Neural progenitor cell (in vitro differentiated cells): ENCODE data around the gene SLC2A8. TPM values are rescaled to one million over a fixed set of nuclear protein-coding genes. Genes with fewer than 3 reads are reported as not detected.

Experiments
- DNase-seq: peaks from one replicate; pipeline ENCODE4 v3.0.0-alpha.2; 2016; ENCODE audit warnings: low spot score
- H2AFZ ChIP-seq: fragments of 200-600 bp; sonication (generic); replicated peaks from 2 replicates; pipeline ENCODE4 v1.6.1; 2016; ENCODE audit warnings: antibody characterized with exemption
- H3F3A ChIP-seq: fragments of 200-600 bp; sonication (generic); 2 replicates; pipeline ENCODE4 v1.6.1; 2016; ENCODE audit warnings: antibody characterized with exemption, low read depth
- H3K27ac ChIP-seq: fragments of 200-600 bp; sonication (generic); 2 replicates; pipeline ENCODE4 v1.5.1; 2016; ENCODE audit warnings: mild to moderate bottlenecking
- H3K27me3 ChIP-seq: fragments of 200-600 bp; sonication (generic); 2 replicates; pipeline ENCODE4 v1.6.1; 2016; ENCODE audit warnings: mild to moderate bottlenecking, moderate library complexity
- H3K36me3 ChIP-seq: fragments of 200-600 bp; sonication (generic); 2 replicates; pipeline ENCODE4 v1.5.1; 2016
- H3K4me1 ChIP-seq: fragments of 200-600 bp; sonication (generic); 2 replicates; pipeline ENCODE4 v1.6.1; 2016; ENCODE audit warnings: mixed run types
- H3K4me2 ChIP-seq: fragments of 200-600 bp; sonication (generic); 2 replicates; pipeline ENCODE4 v1.6.1; 2016
- H3K4me3 ChIP-seq: fragments of 200-600 bp; sonication (generic); 2 replicates; pipeline ENCODE4 v1.5.1; 2016
- H3K79me2 ChIP-seq: fragments of 200-600 bp; sonication (generic); 2 replicates; pipeline ENCODE4 v1.6.1; 2016; ENCODE audit warnings: low read depth
- H3K9ac ChIP-seq: fragments of 200-600 bp; sonication (generic); 2 replicates; pipeline ENCODE4 v1.6.1; 2016
- H3K9me3 ChIP-seq: fragments of 200-600 bp; sonication (generic); 2 replicates; pipeline ENCODE4 v1.5.1; 2016; ENCODE audit warnings: low read depth
- H4K20me1 ChIP-seq: fragments of 200-600 bp; sonication (generic); 2 replicates; pipeline ENCODE4 v1.6.1; 2016; ENCODE audit warnings: low read depth
- H3K27ac Mint-ChIP-seq: 3 replicates; pipeline ENCODE4 v1.8.0; 2021; ENCODE audit warnings: mixed read lengths
- H3K27me3 Mint-ChIP-seq: 2 replicates; pipeline ENCODE4 v1.8.0; 2022; ENCODE audit warnings: low read depth, mild to moderate bottlenecking, inconsistent platforms, moderate library complexity, mixed read lengths; ENCODE audit not compliant: insufficient read depth
- H3K36me3 Mint-ChIP-seq: 3 replicates; pipeline ENCODE4 v1.8.0; 2021; ENCODE audit warnings: mixed read lengths
- H3K4me1 Mint-ChIP-seq: 3 replicates; pipeline ENCODE4 v1.8.0; 2021; ENCODE audit warnings: mixed read lengths
- H3K4me3 Mint-ChIP-seq: 3 replicates; pipeline ENCODE4 v1.8.0; 2021; ENCODE audit warnings: mild to moderate bottlenecking, moderate library complexity, mixed read lengths
- H3K9me3 Mint-ChIP-seq: 3 replicates; pipeline ENCODE4 v1.8.0; 2020; ENCODE audit warnings: mixed read lengths
- CTCF ChIP-seq: fragments of 200-600 bp; sonication (generic); IDR thresholded peaks from 2 replicates; pipeline ENCODE4 v1.5.1; 2017; ENCODE audit warnings: antibody characterized with exemption, mild to moderate bottlenecking
- EZH2 ChIP-seq: fragments of 200-600 bp; sonication (generic); IDR thresholded peaks from 2 replicates; pipeline ENCODE4 v1.6.1; 2017; ENCODE audit warnings: antibody characterized with exemption, mild to moderate bottlenecking, moderate library complexity
- EZH2phosphoT487 ChIP-seq: fragments of 200-600 bp; sonication (generic); IDR thresholded peaks from 2 replicates; pipeline ENCODE4 v1.6.1; 2017; ENCODE audit warnings: antibody characterized with exemption
- total RNA-seq: library from RNA; depleted of rRNA; stranded (reverse); fragments of >200 nt; gene quantifications from 2 replicates; pipeline ENCODE4 v1.2.3, GENCODE V29; 2015; ENCODE audit warnings: low replicate concordance

SLC2A8 gene
- total RNA-seq, 1 donor from 2014 or later: 9.4 TPM

GRCh38 chr9:127382541-127382940 lies 14.4 kb upstream of the SLC2A8 start:
- TF ChIP-seq EZH2phosphoT487: no peak
- no peak for TF ChIP-seq EZH2
- no peak for TF ChIP-seq CTCF
- Histone ChIP-seq H3K9ac (no peak overlapping the region), H3K4me1 (no peaks in the 10 kb centered on the region), H3K27me3 (no peaks in the 10 kb centered on the region), H3K36me3 (no peaks in the 10 kb centered on the region), H3F3A (no peaks in the 10 kb centered on the region), H3K4me2 (no peak overlapping the region), H2AFZ (no peak overlapping the region), H3K27ac (no peak overlapping the region), H4K20me1 (no peaks in the 10 kb centered on the region), H3K79me2 (no peaks in the 10 kb centered on the region), H3K9me3 (no peaks in the 10 kb centered on the region), H3K4me3 (no peak overlapping the region)
- Mint-ChIP-seq H3K9me3 (peaks cover 5% of the 10 kb centered on the region), H3K36me3 (no peaks in the 10 kb centered on the region), H3K4me3 (no peak overlapping the region), H3K27me3 (no peaks in the 10 kb centered on the region), H3K4me1 (peaks cover 16% of the 10 kb centered on the region), H3K27ac (no peak overlapping the region)
- no peak for DNase-seq

GRCh38 chr9:127384016-127384730 lies 12.8 kb upstream of the SLC2A8 start:
- H3K27me3 Mint-ChIP-seq: no peaks in the 10 kb centered on the region
- no peak overlapping the region for H3K4me3 Mint-ChIP-seq
- H3K27ac ChIP-seq: no peak overlapping the region
- H3K9me3 Mint-ChIP-seq: peaks cover 4% of the 10 kb centered on the region
- H3K4me1 Mint-ChIP-seq: peaks cover 30% of the 10 kb centered on the region
- H3F3A ChIP-seq: no peaks in the 10 kb centered on the region
- no peaks in the 10 kb centered on the region for H4K20me1 ChIP-seq
- H3K4me3 ChIP-seq: no peak overlapping the region
- H2AFZ ChIP-seq: no peak overlapping the region
- no peak for TF ChIP-seq EZH2
- TF ChIP-seq EZH2phosphoT487: no peak
- no peak for TF ChIP-seq CTCF
- no peaks in the 10 kb centered on the region for H3K27me3 ChIP-seq
- H3K4me1 ChIP-seq: no peaks in the 10 kb centered on the region
- DNase-seq: no peak
- no peaks in the 10 kb centered on the region for H3K79me2 ChIP-seq
- no peaks in the 10 kb centered on the region for H3K9me3 ChIP-seq
- no peaks in the 10 kb centered on the region for H3K36me3 ChIP-seq
- no peaks in the 10 kb centered on the region for H3K36me3 Mint-ChIP-seq
- H3K4me2 ChIP-seq: no peak overlapping the region
- H3K27ac Mint-ChIP-seq: peak overlapping the region; percentile 7
- H3K9ac ChIP-seq: no peak overlapping the region

- Mint-ChIP-seq H3K27ac (no peak overlapping the region), H3K4me1 (peaks cover 34% of the 10 kb centered on the region), H3K36me3 (no peaks in the 10 kb centered on the region), H3K4me3 (no peak overlapping the region), H3K27me3 (no peaks in the 10 kb centered on the region), H3K9me3 (no peaks in the 10 kb centered on the region)
- Histone ChIP-seq H3K27ac (no peak overlapping the region), H3K27me3 (no peaks in the 10 kb centered on the region), H3K79me2 (no peaks in the 10 kb centered on the region), H2AFZ (no peak overlapping the region), H4K20me1 (no peaks in the 10 kb centered on the region), H3K4me1 (no peaks in the 10 kb centered on the region), H3K4me2 (no peak overlapping the region), H3K9me3 (no peaks in the 10 kb centered on the region), H3K4me3 (no peak overlapping the region), H3K9ac (no peak overlapping the region), H3F3A (no peaks in the 10 kb centered on the region), H3K36me3 (no peaks in the 10 kb centered on the region)
- no peak for DNase-seq
- TF ChIP-seq EZH2phosphoT487: no peak
- no peak for TF ChIP-seq EZH2
- no peak for TF ChIP-seq CTCF
These were observed 12.1 kb upstream of the SLC2A8 start for GRCh38 chr9:127384901-127385300.
